HepG2 (cell line): ENCODE results near the gene HSPA13. TPM values are rescaled to one million over a fixed set of nuclear protein-coding genes. Genes with fewer than 3 reads are reported as not detected.

Source experiments
- AKAP8 ChIP-seq: sonication (generic); formaldehyde crosslinking; IDR thresholded peaks from 2 replicates; pipeline ENCODE4 v1.5.1; 2020; ENCODE audit warnings: mild to moderate bottlenecking, missing genetic modification reagents
- CAMTA2 ChIP-seq: sonication (generic); formaldehyde crosslinking; IDR thresholded peaks from 2 replicates; pipeline ENCODE4 v1.4.0; 2020; ENCODE audit warnings: mild to moderate bottlenecking, missing genetic modification reagents, borderline replicate concordance
- MEF2D ChIP-seq: sonication (generic); formaldehyde crosslinking; IDR thresholded peaks from 2 replicates; pipeline ENCODE4 v1.5.1; 2020; ENCODE audit warnings: mild to moderate bottlenecking, missing genetic modification reagents
- NFYC ChIP-seq: IDR thresholded peaks from 2 replicates; pipeline ENCODE4 v1.6.1; 2016; ENCODE audit warnings: missing genetic modification reagents, missing compliant biosample characterization
- PAF1 ChIP-seq: IDR thresholded peaks from 2 replicates; pipeline ENCODE4 v1.6.1; 2016; ENCODE audit warnings: missing genetic modification reagents, missing compliant biosample characterization
- THAP11 ChIP-seq: IDR thresholded peaks from 2 replicates; pipeline ENCODE4 v1.6.1; 2016; ENCODE audit warnings: missing biosample characterization, missing genetic modification reagents
- ZBTB7B ChIP-seq: sonication (generic); formaldehyde crosslinking; IDR thresholded peaks from 2 replicates; pipeline ENCODE4 v1.4.0; 2020; ENCODE audit warnings: missing genetic modification reagents
- ZNF10 ChIP-seq: sonication (generic); formaldehyde crosslinking; IDR thresholded peaks from 2 replicates; pipeline ENCODE4 v1.4.0; 2020; ENCODE audit warnings: mild to moderate bottlenecking, low read depth, missing genetic modification reagents, borderline replicate concordance
- ZNF121 ChIP-seq: sonication (generic); formaldehyde crosslinking; IDR thresholded peaks from 2 replicates; pipeline ENCODE4 v1.5.0; 2020; ENCODE audit warnings: mild to moderate bottlenecking, missing genetic modification reagents
- ZNF282 ChIP-seq: fragments of 450-650 bp; IDR thresholded peaks from 2 replicates; pipeline ENCODE4 v1.6.1; 2018; ENCODE audit not compliant: partially characterized antibody
- ZNF549 ChIP-seq: sonication (generic); formaldehyde crosslinking; IDR thresholded peaks from 2 replicates; pipeline ENCODE4 v1.5.0; 2020; ENCODE audit warnings: missing genetic modification reagents
- ZNF598 ChIP-seq: sonication (generic); formaldehyde crosslinking; IDR thresholded peaks from 2 replicates; pipeline ENCODE4 v1.5.1; 2020; ENCODE audit warnings: mild to moderate bottlenecking, missing genetic modification reagents, borderline replicate concordance
- ZNF615 ChIP-seq: sonication (generic); formaldehyde crosslinking; IDR thresholded peaks from 2 replicates; pipeline ENCODE4 v1.5.0; 2020; ENCODE audit warnings: mild to moderate bottlenecking, missing genetic modification reagents, borderline replicate concordance
- ZNF644 ChIP-seq: IDR thresholded peaks from 2 replicates; pipeline ENCODE4 v1.6.1; 2016; ENCODE audit warnings: low read depth
- ZNF713 ChIP-seq: sonication (generic); formaldehyde crosslinking; IDR thresholded peaks from 2 replicates; pipeline ENCODE4 v1.4.0; 2020; ENCODE audit warnings: mild to moderate bottlenecking, missing genetic modification reagents
- polyA plus RNA-seq, 8 experiments: library from polyadenylated mRNA; depleted of rRNA in 3 of 8; stranded (reverse) in 7 of 8; unstranded in 1 of 8; fragments of >200 nt; fragmentation: Illumina TruSeq in 4 of 8; extraction: Trizol in 4 of 8; gene quantifications; 2 replicates each; pipeline versions ENCODE4 v1.2.1 to v1.2.3, GENCODE V29; 2011 to 2016; ENCODE audit warnings: low read depth in 4 of 8, missing spikeins in 1 of 8, mixed read lengths in 1 of 8; ENCODE audit not compliant: insufficient read depth in 1 of 8
- total RNA-seq, 5 experiments: library from RNA; depleted of rRNA; stranded (reverse); fragments of >200 nt; fragmentation: Illumina TruSeq; extraction: Trizol; gene quantifications; 2 replicates each; pipeline ENCODE4 v1.2.3, GENCODE V29; 2016; ENCODE audit warnings: low read depth in 1 of 5
- TF ChIP-seq, protein P1 (sequence below): fragments of 450-650 bp; IDR thresholded peaks from 2 replicates; pipeline ENCODE4 v1.6.1; 2017; ENCODE audit warnings: mild to moderate bottlenecking
- TF ChIP-seq, protein P2 (sequence below): sonication (generic); formaldehyde crosslinking; IDR thresholded peaks from 2 replicates; pipeline ENCODE4 v1.5.0; 2020; ENCODE audit warnings: mild to moderate bottlenecking, missing genetic modification reagents, borderline replicate concordance
- TF ChIP-seq, protein P3 (sequence below): sonication (generic); IDR thresholded peaks from 2 replicates; pipeline ENCODE4 v1.6.1; 2016; ENCODE audit warnings: low read depth, borderline replicate concordance
- TF ChIP-seq, protein P4 (sequence below), 2 experiments: sonication (generic) in 1 of 2; formaldehyde crosslinking in 1 of 2; IDR thresholded peaks; 2 replicates each; pipeline versions ENCODE4 v1.5.1 to v1.6.1; 2011 to 2020; ENCODE audit warnings: borderline replicate concordance in 1 of 2, low read depth in 1 of 2, low read length in 1 of 2, mild to moderate bottlenecking in 1 of 2, missing genetic modification reagents in 1 of 2, moderate library complexity in 1 of 2
- TF ChIP-seq, protein P5 (sequence below): IDR thresholded peaks from 2 replicates; pipeline ENCODE4 v1.6.1; 2016; ENCODE audit warnings: missing genetic modification reagents, missing compliant biosample characterization
- TF ChIP-seq, protein P6 (sequence below): sonication (generic); formaldehyde crosslinking; IDR thresholded peaks from 2 replicates; pipeline ENCODE4 v1.8.0; 2022; ENCODE audit warnings: missing genetic modification reagents, low read depth, mild to moderate bottlenecking, borderline replicate concordance

The HSPA13 gene
- total and polyA plus RNA-seq, 2 of the 13 experiments (the other 11 are each of a cell fraction or from before 2014, with no cell fraction given) = 21.2 to 28.4 TPM

DNA sequence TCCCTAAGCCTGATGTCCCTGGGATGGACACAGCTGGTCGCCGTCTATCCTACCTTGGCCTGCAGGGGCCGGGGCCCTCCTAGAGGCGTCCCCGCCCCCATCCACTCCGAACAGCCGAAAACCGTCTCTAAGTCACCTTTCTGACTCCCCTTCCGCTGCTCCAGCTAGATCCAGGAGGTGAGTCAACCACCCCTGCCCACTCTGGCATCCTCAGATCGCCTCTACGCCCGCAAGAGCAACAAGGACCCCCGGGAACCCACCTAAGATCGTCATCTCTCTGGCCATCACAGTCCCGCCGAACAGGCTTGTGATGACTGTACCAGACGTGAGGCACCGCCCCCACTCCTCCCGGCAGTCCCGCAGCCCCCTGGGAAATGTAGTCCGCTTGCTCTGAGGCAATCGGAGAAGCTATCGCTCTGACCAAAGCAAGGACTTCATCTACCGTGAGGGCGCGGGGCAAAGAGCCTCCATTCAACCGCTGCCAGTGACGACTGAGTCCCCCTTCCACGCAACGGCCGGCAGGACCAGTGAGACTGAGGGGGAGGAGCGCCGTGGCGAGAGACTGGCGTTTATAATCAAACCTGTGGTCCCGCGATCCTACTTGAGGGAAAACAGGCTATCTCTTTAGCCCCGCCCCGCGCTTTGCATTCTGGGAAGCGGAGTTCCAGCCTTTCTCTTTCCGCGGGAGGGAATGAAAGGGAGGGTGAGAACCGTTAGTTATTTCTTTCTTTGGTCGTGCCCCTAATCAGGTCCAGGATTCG, at the start of gene HSPA13 (continued):
- TF ChIP-seq, protein P1, sequence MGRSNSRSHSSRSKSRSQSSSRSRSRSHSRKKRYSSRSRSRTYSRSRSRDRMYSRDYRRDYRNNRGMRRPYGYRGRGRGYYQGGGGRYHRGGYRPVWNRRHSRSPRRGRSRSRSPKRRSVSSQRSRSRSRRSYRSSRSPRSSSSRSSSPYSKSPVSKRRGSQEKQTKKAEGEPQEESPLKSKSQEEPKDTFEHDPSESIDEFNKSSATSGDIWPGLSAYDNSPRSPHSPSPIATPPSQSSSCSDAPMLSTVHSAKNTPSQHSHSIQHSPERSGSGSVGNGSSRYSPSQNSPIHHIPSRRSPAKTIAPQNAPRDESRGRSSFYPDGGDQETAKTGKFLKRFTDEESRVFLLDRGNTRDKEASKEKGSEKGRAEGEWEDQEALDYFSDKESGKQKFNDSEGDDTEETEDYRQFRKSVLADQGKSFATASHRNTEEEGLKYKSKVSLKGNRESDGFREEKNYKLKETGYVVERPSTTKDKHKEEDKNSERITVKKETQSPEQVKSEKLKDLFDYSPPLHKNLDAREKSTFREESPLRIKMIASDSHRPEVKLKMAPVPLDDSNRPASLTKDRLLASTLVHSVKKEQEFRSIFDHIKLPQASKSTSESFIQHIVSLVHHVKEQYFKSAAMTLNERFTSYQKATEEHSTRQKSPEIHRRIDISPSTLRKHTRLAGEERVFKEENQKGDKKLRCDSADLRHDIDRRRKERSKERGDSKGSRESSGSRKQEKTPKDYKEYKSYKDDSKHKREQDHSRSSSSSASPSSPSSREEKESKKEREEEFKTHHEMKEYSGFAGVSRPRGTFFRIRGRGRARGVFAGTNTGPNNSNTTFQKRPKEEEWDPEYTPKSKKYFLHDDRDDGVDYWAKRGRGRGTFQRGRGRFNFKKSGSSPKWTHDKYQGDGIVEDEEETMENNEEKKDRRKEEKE = no peak
- no peak for TF ChIP-seq ZNF615 (CRISPR knock-in tag)
- peak; percentile 82 for TF ChIP-seq NFYC
- no peak for TF ChIP-seq ZNF121 (CRISPR knock-in tag)
- TF ChIP-seq CAMTA2 = no peak
- no peak for TF ChIP-seq ZNF713 (CRISPR knock-in tag)
- TF ChIP-seq, protein P2, sequence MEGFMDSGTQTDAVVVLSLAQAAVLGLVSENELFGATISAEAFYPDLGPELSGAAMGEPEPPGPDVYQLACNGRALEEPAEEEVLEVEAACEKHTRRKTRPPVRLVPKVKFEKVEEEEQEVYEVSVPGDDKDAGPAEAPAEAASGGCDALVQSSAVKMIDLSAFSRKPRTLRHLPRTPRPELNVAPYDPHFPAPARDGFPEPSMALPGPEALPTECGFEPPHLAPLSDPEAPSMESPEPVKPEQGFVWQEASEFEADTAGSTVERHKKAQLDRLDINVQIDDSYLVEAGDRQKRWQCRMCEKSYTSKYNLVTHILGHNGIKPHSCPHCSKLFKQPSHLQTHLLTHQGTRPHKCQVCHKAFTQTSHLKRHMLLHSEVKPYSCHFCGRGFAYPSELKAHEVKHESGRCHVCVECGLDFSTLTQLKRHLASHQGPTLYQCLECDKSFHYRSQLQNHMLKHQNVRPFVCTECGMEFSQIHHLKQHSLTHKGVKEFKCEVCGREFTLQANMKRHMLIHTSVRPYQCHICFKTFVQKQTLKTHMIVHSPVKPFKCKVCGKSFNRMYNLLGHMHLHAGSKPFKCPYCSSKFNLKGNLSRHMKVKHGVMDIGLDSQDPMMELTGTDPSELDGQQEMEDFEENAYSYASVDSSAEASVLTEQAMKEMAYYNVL (CRISPR knock-in tag) = no peak
- TF ChIP-seq AKAP8 = peak; percentile 34; the same call in 1 of the 2 replicates
- 0 out of 2 replicates have a peak, but pooled peaks have one; percentile 28 for TF ChIP-seq MEF2D (CRISPR knock-in tag)
- no peak for TF ChIP-seq ZNF282
- TF ChIP-seq, protein P3, sequence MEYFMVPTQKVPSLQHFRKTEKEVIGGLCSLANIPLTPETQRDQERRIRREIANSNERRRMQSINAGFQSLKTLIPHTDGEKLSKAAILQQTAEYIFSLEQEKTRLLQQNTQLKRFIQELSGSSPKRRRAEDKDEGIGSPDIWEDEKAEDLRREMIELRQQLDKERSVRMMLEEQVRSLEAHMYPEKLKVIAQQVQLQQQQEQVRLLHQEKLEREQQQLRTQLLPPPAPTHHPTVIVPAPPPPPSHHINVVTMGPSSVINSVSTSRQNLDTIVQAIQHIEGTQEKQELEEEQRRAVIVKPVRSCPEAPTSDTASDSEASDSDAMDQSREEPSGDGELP = peak; percentile 33; the same call in 1 of the 2 replicates
- TF ChIP-seq, protein P4, sequence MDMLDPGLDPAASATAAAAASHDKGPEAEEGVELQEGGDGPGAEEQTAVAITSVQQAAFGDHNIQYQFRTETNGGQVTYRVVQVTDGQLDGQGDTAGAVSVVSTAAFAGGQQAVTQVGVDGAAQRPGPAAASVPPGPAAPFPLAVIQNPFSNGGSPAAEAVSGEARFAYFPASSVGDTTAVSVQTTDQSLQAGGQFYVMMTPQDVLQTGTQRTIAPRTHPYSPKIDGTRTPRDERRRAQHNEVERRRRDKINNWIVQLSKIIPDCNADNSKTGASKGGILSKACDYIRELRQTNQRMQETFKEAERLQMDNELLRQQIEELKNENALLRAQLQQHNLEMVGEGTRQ (IDR thresholded peaks at IDR 0.05; ENCODE audit: low read depth, low read length) = no peak
- TF ChIP-seq, protein P4 (CRISPR knock-in tag; IDR thresholded peaks at IDR 0.05; ENCODE audit: borderline replicate concordance) = no peak
- TF ChIP-seq PAF1 = no peak
- TF ChIP-seq ZNF549 (CRISPR knock-in tag) = no peak
- no peak for TF ChIP-seq ZNF10 (CRISPR knock-in tag)
- TF ChIP-seq ZBTB7B (CRISPR knock-in tag) = no peak
- peak; percentile 98 for TF ChIP-seq THAP11 (CRISPR knock-in tag)
- 0 out of 2 replicates have a peak, but pooled peaks have one; percentile 33 for TF ChIP-seq ZNF598
- TF ChIP-seq ZNF644 (CRISPR knock-in tag) = no peak
- TF ChIP-seq, protein P5, sequence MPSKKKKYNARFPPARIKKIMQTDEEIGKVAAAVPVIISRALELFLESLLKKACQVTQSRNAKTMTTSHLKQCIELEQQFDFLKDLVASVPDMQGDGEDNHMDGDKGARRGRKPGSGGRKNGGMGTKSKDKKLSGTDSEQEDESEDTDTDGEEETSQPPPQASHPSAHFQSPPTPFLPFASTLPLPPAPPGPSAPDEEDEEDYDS (CRISPR knock-in tag) = peak; percentile 73
- TF ChIP-seq, protein P6, sequence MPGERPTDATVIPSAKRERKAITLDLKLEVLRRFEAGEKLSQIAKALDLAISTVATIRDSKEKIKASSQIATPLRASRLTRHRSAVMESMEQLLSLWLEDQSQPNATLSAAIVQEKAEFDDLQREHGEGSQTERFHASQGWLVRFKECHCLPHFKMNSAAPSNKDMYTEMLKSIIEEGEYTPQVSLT (CRISPR knock-in tag) = no peak
